GM12878 (cell line): ENCODE results near the gene RAB11FIP2. TPM values are rescaled to one million over a fixed set of nuclear protein-coding genes. Genes with fewer than 3 reads are reported as not detected.

ENCODE experiments used
- ATAC-seq: fragments of 200-7000 bp; cut with Tn5 transposase; 3 replicates; pipeline ENCODE4 v1.9.1; 2020; ENCODE audit warnings: mild to moderate bottlenecking, moderate library complexity
- BruUV-seq: library from RNA; stranded (reverse); fragments of 400-500 nt; replicated peaks from 2 replicates; lab custom pipeline; 2021; lab: Mats Ljungman, UMichigan
- CTCF ChIA-PET: fragments of 300-600 bp; sonication (Branson Sonifier 250); formaldehyde crosslinking; extraction: SDS; loops from one replicate; lab custom pipeline; 2021; ENCODE audit warnings: inconsistent platforms; lab: Yijun Ruan, JAX
- POLR2A ChIA-PET: fragments of 350-600 bp; formaldehyde crosslinking; extraction: SDS; loops from one replicate; lab custom pipeline; 2021; ENCODE audit warnings: inconsistent platforms; lab: Charles Lee
- RAD21 ChIA-PET: fragments of 300-600 bp; sonication (Branson Sonifier 250); formaldehyde crosslinking; loops from one replicate; lab custom pipeline; 2023; ENCODE audit warnings: antibody characterized with exemption; ENCODE audit not compliant: unreplicated experiment; lab: Charles Lee
- SMC1A ChIA-PET: fragments of 300-600 bp; sonication (Branson Sonifier 250); formaldehyde crosslinking; loops from one replicate; lab custom pipeline; 2023; ENCODE audit not compliant: unreplicated experiment, uncharacterized antibody; lab: Charles Lee
- DNase-seq: peaks from one replicate; pipeline ENCODE4 v3.0.0-alpha.2; 2011; ENCODE audit warnings: low read depth, low spot score
- FAIRE-seq: peaks from 3 replicates; lab custom pipeline; 2011; peaks lifted over from hg19 to GRCh38; lab: Jason Lieb, UNC
- H2AFZ ChIP-seq: 2 replicates; pipeline ENCODE4 v1.6.0; 2011; ENCODE audit warnings: low read depth, low read length, control low read depth; ENCODE audit not compliant: control insufficient read depth
- H3K27ac ChIP-seq: 2 replicates; pipeline ENCODE4 v1.5.1; 2011; ENCODE audit warnings: control low read depth; ENCODE audit not compliant: control insufficient read depth, insufficient read depth
- H3K27me3 ChIP-seq, 2 experiments: replicated peaks in 1 of 2; 2 replicates each; pipeline versions ENCODE4 v1.6.0 to v1.6.1; 2011; ENCODE audit warnings: low read length in 1 of 2; ENCODE audit not compliant: control insufficient read depth in 2 of 2, insufficient read depth in 2 of 2
- H3K36me3 ChIP-seq, 2 experiments: 2 replicates each; pipeline ENCODE4 v1.5.1; 2011; ENCODE audit warnings: low read length in 1 of 2; ENCODE audit not compliant: control insufficient read depth in 2 of 2, insufficient read depth in 2 of 2
- H3K4me1 ChIP-seq: 2 replicates; pipeline ENCODE4 v1.6.1; 2011; ENCODE audit warnings: mild to moderate bottlenecking, low read length, moderate library complexity, mixed read lengths; ENCODE audit not compliant: control insufficient read depth, insufficient read depth
- H3K4me2 ChIP-seq: 2 replicates; pipeline ENCODE4 v1.6.0; 2011; ENCODE audit warnings: control low read depth; ENCODE audit not compliant: control insufficient read depth, insufficient read depth
- H3K4me3 ChIP-seq: fragments of 200-600 bp; sonication (generic); 2 replicates; pipeline ENCODE4 v1.5.1; 2016
- H3K79me2 ChIP-seq: 2 replicates; pipeline ENCODE4 v1.6.0; 2011; ENCODE audit warnings: low read length; ENCODE audit not compliant: control insufficient read depth, insufficient read depth
- H3K9ac ChIP-seq: 2 replicates; pipeline ENCODE4 v1.8.0; 2011; ENCODE audit warnings: low read length, control low read depth, mixed read lengths; ENCODE audit not compliant: control insufficient read depth, insufficient read depth
- H3K9me3 ChIP-seq: replicated peaks from 3 replicates; pipeline ENCODE4 v1.5.1; 2011; ENCODE audit warnings: mild to moderate bottlenecking, low read length; ENCODE audit not compliant: control insufficient read depth, insufficient read depth
- H4K20me1 ChIP-seq: 2 replicates; pipeline ENCODE4 v1.6.0; 2011; ENCODE audit not compliant: control insufficient read depth, insufficient read depth
- CHD1 ChIP-seq: IDR thresholded peaks from 2 replicates; pipeline ENCODE4 v1.6.1; 2012; ENCODE audit warnings: low read depth, low read length, improper control_type of control experiment
- E4F1 ChIP-seq: fragments of 450-650 bp; IDR thresholded peaks from 2 replicates; pipeline ENCODE4 v1.6.1; 2018; ENCODE audit warnings: borderline replicate concordance, mild to moderate bottlenecking; ENCODE audit not compliant: partially characterized antibody
- FOXM1 ChIP-seq: IDR thresholded peaks from 2 replicates; pipeline ENCODE4 v1.6.1; 2012; ENCODE audit warnings: low read depth, mild to moderate bottlenecking, inconsistent platforms, low read length, moderate library complexity
- HDAC6 ChIP-seq: fragments of 200-600 bp; sonication (generic); IDR thresholded peaks from one replicate; pipeline ENCODE4 v1.8.0; 2017; ENCODE audit warnings: antibody characterized with exemption; ENCODE audit not compliant: unreplicated experiment
- IKZF1 ChIP-seq: fragments of 450-650 bp; conservative IDR thresholded peaks from 2 replicates; pipeline ENCODE4 v1.6.1; 2017; ENCODE audit warnings: antibody characterized with exemption, mild to moderate bottlenecking
- SMAD1 ChIP-seq: fragments of 450-650 bp; IDR thresholded peaks from 2 replicates; pipeline ENCODE4 v1.6.1; 2018; ENCODE audit warnings: mild to moderate bottlenecking, low read depth; ENCODE audit not compliant: partially characterized antibody
- SREBF2 ChIP-seq: IDR thresholded peaks from 2 replicates; pipeline ENCODE4 v1.6.1; 2012; ENCODE audit warnings: mild to moderate bottlenecking, low read length
- STAT1 ChIP-seq: fragments of 450-650 bp; conservative IDR thresholded peaks from 2 replicates; pipeline ENCODE4 v1.6.1; 2014; ENCODE audit warnings: antibody characterized with exemption, mild to moderate bottlenecking
- TAF1 ChIP-seq: IDR thresholded peaks from 2 replicates; pipeline ENCODE4 v1.6.1; 2011; ENCODE audit warnings: mild to moderate bottlenecking, low read depth, low read length, borderline replicate concordance
- TCF7 ChIP-seq: IDR thresholded peaks from 2 replicates; pipeline ENCODE4 v1.6.1; 2014; ENCODE audit warnings: antibody characterized with exemption, borderline replicate concordance
- ZBED1 ChIP-seq: IDR thresholded peaks from 2 replicates; pipeline ENCODE4 v1.6.1; 2016; ENCODE audit warnings: borderline replicate concordance
- ZNF687 ChIP-seq: fragments of 450-650 bp; IDR thresholded peaks from 2 replicates; pipeline ENCODE4 v1.6.1; 2017; ENCODE audit warnings: mild to moderate bottlenecking, moderate library complexity
- whole genome bisulfite sequencing: methylation state at CpG from one replicate; pipeline ENCODE4 v1.1.6; 2016; ENCODE audit warnings: low lambda C conversion rate; ENCODE audit not compliant: insufficient replicate concordance, insufficient coverage; ENCODE audit errors: missing lambda C conversion rate; 5-methylcytosine and 5-hydroxymethylcytosine counted together
- in situ Hi-C: fragments of 300-500 bp; cut with MboI; formaldehyde crosslinking; loops from 9 replicates; pipeline ENCODE4 v1.14.3; 2018; ENCODE audit warnings: mixed read lengths
- intact Hi-C: fragments of 100-400 bp; cut with micrococcal nuclease; formaldehyde crosslinking; loops from one replicate; pipeline ENCODE4 v1.14.2; 2022; ENCODE audit not compliant: unreplicated experiment
- polyA plus RNA-seq, 11 experiments: library from polyadenylated mRNA; depleted of rRNA in 4 of 11; unstranded in 6 of 11; stranded (reverse) in 5 of 11; fragments of >200 nt; fragmentation: Nextera tagmentation in 4 of 11; fragmentation: Illumina TruSeq in 1 of 11; extraction: Ambion mirVana in 4 of 11; extraction: Trizol in 1 of 11; gene quantifications; 1 replicate in 1 of 11; 2 replicates in 10 of 11; pipeline versions ENCODE4 v1.2.1 to v1.2.3, GENCODE V29; 2011 to 2016; ENCODE audit warnings: inconsistent platforms in 2 of 11, missing spikeins in 2 of 11, low read depth in 1 of 11
- total RNA-seq, 4 experiments: library from RNA; depleted of rRNA in 3 of 4; stranded (reverse); fragments of >200 nt in 3 of 4; fragmentation: Illumina TruSeq in 1 of 4; extraction: Trizol in 1 of 4; gene quantifications; 2 replicates each; pipeline versions ENCODE4 v1.2.1 to v1.2.3, GENCODE V29; 2013 to 2021

The RAB11FIP2 gene
- total and polyA plus RNA-seq, 10 of the 15 experiments (the other 5 are each of a cell fraction or from before 2014, with no cell fraction given), result 1.8 to 16.7 (median 4.3) TPM

GRCh38 chr10:118047880-118048279 lies 1.1 kb upstream of the RAB11FIP2 start:
- Histone ChIP-seq H3K4me3 (no peak overlapping the region), H3K9me3 (no peaks in the 10 kb centered on the region), H3K9ac (no peak overlapping the region), H4K20me1 (no peaks in the 10 kb centered on the region), H3K79me2 (peaks cover 28% of the 10 kb centered on the region)
- no peak for ATAC-seq
- ChIA-PET RAD21 (no interaction called here), SMC1A (no interaction called here), POLR2A (no interaction called here), CTCF (interaction anchor here (1.2 kb wide), 1 partner anchor 13 kb away, joined by 3 read pairs; no protein-coding TSS in a partner anchor)
- TF ChIP-seq STAT1, result no peak
- no peak for TF ChIP-seq HDAC6
- TF ChIP-seq TCF7, result no peak
- TF ChIP-seq SREBF2, result no peak
- TF ChIP-seq, all 136 proteins: peak for 0
- no peak overlapping the region for H2AFZ ChIP-seq
- no peaks in the 10 kb centered on the region for H3K27me3 ChIP-seq
- H3K36me3 ChIP-seq, result no peaks in the 10 kb centered on the region
- BruUV-seq, result no TSS peak
- no peak overlapping the region for H3K4me2 ChIP-seq
- H3K27ac ChIP-seq, result no peak overlapping the region
- WGBS, result 57% methylated on average over 5 of the region's 5 CpGs
- DNase-seq, result no peak
- intact Hi-C loops, result no loop called here
- no peak for FAIRE-seq
- in situ Hi-C loops, result no loop called here
- H3K4me1 ChIP-seq, result peaks cover 4% of the 10 kb centered on the region

GRCh38 chr10:118047157-118047719 lies 497 bp upstream of the RAB11FIP2 start:
- H3K27me3 ChIP-seq, result no peaks in the 10 kb centered on the region
- DNase-seq (no peak), ATAC-seq (no peak; the same call in 2 of the 3 replicates), FAIRE-seq (no peak)
- no peaks in the 10 kb centered on the region for H3K9me3 ChIP-seq
- peak overlapping the region; percentile 78 for H3K9ac ChIP-seq
- H3K79me2 ChIP-seq, result peaks cover 34% of the 10 kb centered on the region
- intact Hi-C loops (no loop called here), in situ Hi-C loops (no loop called here)
- WGBS, result 69% methylated on average over 19 of the region's 22 CpGs
- CTCF ChIA-PET, result no interaction called here
- no peaks in the 10 kb centered on the region for H4K20me1 ChIP-seq
- 0 out of 2 replicates have a peak overlapping the region, but pooled peaks have one; percentile 85 for H3K27ac ChIP-seq
- H3K4me2 ChIP-seq, result peak overlapping the region; percentile 77
- peak overlapping the region; percentile 95 for H2AFZ ChIP-seq
- RAD21 ChIA-PET, result no interaction called here
- peaks cover 4% of the 10 kb centered on the region for H3K4me1 ChIP-seq
- no peaks in the 10 kb centered on the region for H3K36me3 ChIP-seq
- POLR2A ChIA-PET, result no interaction called here
- no TSS peak for BruUV-seq
- H3K4me3 ChIP-seq, result peak overlapping the region; percentile 79
- SMC1A ChIA-PET, result no interaction called here
- TF ChIP-seq TAF1, result no peak
- no peak for TF ChIP-seq E4F1
- TF ChIP-seq ZBED1, result no peak
- TF ChIP-seq FOXM1, result no peak
- TF ChIP-seq CHD1, result no peak
- no peak for TF ChIP-seq SMAD1
- no peak for TF ChIP-seq ZNF687
- no peak for TF ChIP-seq IKZF1
